LoVo (cell line): ENCODE results near the gene DDR2.

Experiments
- DNase-seq: peaks from one replicate; pipeline ENCODE4 v3.0.0-alpha.2; 2016; ENCODE audit warnings: low spot score

The DDR2 gene

GRCh38 chr1:162699366-162699765 is 67.1 kb downstream of the DDR2 start:
- DNase-seq, result no peak

- DNase-seq, result no peak
Measured at GRCh38 chr1:162700131-162700530, 67.9 kb downstream of the DDR2 start.

- DNase-seq, result no peak
Measured at GRCh38 chr1:162701286-162701685, 69.0 kb downstream of the DDR2 start.

GRCh38 chr1:162702628-162703027 is 70.4 kb downstream of the DDR2 start:
- DNase-seq, result no peak

- DNase-seq, result no peak
Measured at GRCh38 chr1:162703708-162704107, 71.4 kb downstream of the DDR2 start.

- DNase-seq, result no peak
Measured at GRCh38 chr1:162704673-162705424, 72.6 kb downstream of the DDR2 start.

GRCh38 chr1:162706003-162706402 is 73.7 kb downstream of the DDR2 start:
- DNase-seq, result no peak

GRCh38 chr1:162706606-162707005 is 74.3 kb downstream of the DDR2 start:
- no peak for DNase-seq

GRCh38 chr1:162708286-162708685 is 76.0 kb downstream of the DDR2 start:
- DNase-seq, result no peak

GRCh38 chr1:162709132-162709860 is 77.0 kb downstream of the DDR2 start:
- DNase-seq, result no peak

- DNase-seq, result no peak
Measured at GRCh38 chr1:162709870-162710269, 77.6 kb downstream of the DDR2 start.

- DNase-seq, result no peak
Measured at GRCh38 chr1:162710345-162710744, 78.1 kb downstream of the DDR2 start.

- DNase-seq, result no peak
Measured at GRCh38 chr1:162710780-162711465, 78.7 kb downstream of the DDR2 start.

GRCh38 chr1:162712317-162713029 is 80.2 kb downstream of the DDR2 start:
- DNase-seq, result no peak

GRCh38 chr1:162716123-162716522 is 83.9 kb downstream of the DDR2 start:
- no peak for DNase-seq

GRCh38 chr1:162716552-162716951 is 84.3 kb downstream of the DDR2 start:
- DNase-seq, result no peak

- DNase-seq, result no peak
Measured at GRCh38 chr1:162717548-162718184, 85.4 kb downstream of the DDR2 start.

GRCh38 chr1:162719678-162720077 is 87.4 kb downstream of the DDR2 start:
- no peak for DNase-seq

GRCh38 chr1:162720996-162721395 is 88.7 kb downstream of the DDR2 start:
- DNase-seq, result no peak

GRCh38 chr1:162721471-162721870 is 89.2 kb downstream of the DDR2 start:
- no peak for DNase-seq

GRCh38 chr1:162722036-162722435 is 89.8 kb downstream of the DDR2 start:
- no peak for DNase-seq

- DNase-seq, result no peak
Measured at GRCh38 chr1:162724583-162725120, 92.4 kb downstream of the DDR2 start.
